Measurements from ENCODE around the gene DAZAP2. TPM values are rescaled to one million over a fixed set of nuclear protein-coding genes. Genes with fewer than 3 reads are reported as not detected.

The DAZAP2 gene
- polyA plus RNA-seq, 1 donor, result 398 TPM

Other genes with a start within 250 kb of the DAZAP2 start
- gene SLC11A2, start 212.4 kb upstream of the DAZAP2 start, polyA plus RNA-seq, result 73.1 TPM
- 180 TPM for gene LETMD1, start 190.5 kb upstream of the DAZAP2 start, polyA plus RNA-seq
- 18.9 TPM for gene CSRNP2, start 155.2 kb upstream of the DAZAP2 start, polyA plus RNA-seq
- 31.6 TPM for gene TFCP2, start 65.7 kb upstream of the DAZAP2 start, polyA plus RNA-seq
- 6.8 TPM for gene POU6F1, start 20.8 kb upstream of the DAZAP2 start, polyA plus RNA-seq
- 25.3 TPM for gene SMAGP, start 31.6 kb downstream of the DAZAP2 start, polyA plus RNA-seq
- gene BIN2, start 85.3 kb downstream of the DAZAP2 start, polyA plus RNA-seq, result 7.0 TPM
- not detected for gene CELA1, start 107.9 kb downstream of the DAZAP2 start, polyA plus RNA-seq
- gene GALNT6, start 152.6 kb downstream of the DAZAP2 start, polyA plus RNA-seq, result 31.1 TPM
- 6.3 TPM for gene SLC4A8, start 186.0 kb downstream of the DAZAP2 start, polyA plus RNA-seq

All from large intestine (tissue), 1 donor.